GM18517 (cell line): ENCODE measurements around the gene CDH10.

ENCODE experiments used
- ATAC-seq: cut with Tn5 transposase; IDR thresholded peaks from one replicate; pipeline ENCODE4 v1.9.1; 2021; ENCODE audit warnings: mild to moderate bottlenecking, moderate library complexity; ENCODE audit not compliant: unreplicated experiment

The CDH10 gene

DNA sequence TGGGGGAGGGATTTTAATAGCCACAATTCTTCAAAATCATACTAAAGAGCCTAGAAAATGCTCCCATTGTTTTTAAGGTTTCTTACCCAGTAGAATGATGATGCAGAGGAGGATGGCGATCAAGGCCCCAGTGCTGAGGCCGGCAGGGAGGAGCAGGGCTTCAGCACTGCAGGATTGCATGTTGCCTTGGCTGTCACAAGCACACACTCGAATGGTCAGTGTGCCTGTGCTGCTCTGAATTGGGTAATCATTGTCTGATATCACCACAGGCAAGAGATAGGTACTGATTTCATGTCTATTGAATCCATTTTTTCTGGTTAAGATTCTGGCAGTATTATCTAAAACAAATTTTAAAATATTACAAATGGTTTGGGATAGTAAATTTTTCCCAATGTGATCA, 153.3 kb downstream of the CDH10 start:
- no peak for ATAC-seq

DNA sequence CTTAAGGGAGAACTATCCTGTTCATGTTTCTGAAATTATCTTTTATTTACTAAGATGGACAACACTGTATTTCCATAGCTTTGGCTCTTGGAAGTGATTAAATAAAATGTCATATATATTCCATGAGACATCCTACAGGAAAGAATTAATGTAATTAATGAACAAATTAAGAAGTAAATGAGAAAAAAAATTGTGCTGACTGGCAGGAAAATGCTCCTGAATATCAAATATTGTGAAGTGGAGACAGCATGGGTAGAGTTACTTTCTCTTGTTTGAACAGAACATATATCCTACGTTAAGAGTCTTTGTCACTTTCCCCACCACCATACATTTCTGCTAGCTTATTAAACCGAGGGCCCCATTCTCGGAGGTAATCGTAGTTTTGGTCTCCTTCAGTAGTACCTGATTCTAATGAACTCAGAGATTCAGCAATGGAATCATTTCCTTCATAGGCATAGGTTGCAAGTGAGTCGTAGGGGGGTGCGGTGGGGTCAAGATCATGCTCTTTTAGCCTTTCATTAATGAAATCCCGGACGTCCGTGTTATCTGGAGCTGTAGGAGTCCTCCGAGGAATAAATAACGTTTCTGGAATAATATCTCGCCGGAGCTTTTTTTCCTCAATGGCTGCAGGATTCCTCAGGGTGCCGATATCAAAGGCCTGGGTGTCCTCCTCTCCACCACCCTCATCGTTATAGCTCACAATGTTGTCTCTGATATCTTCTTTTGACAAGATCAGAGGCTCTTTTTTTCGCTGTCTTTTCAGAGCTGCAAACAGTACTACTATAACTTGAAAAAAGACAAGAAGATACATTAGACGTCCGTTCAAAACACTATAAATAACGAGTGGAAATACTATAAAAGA, 157.2 kb downstream of the CDH10 start:
- ATAC-seq = no peak

DNA sequence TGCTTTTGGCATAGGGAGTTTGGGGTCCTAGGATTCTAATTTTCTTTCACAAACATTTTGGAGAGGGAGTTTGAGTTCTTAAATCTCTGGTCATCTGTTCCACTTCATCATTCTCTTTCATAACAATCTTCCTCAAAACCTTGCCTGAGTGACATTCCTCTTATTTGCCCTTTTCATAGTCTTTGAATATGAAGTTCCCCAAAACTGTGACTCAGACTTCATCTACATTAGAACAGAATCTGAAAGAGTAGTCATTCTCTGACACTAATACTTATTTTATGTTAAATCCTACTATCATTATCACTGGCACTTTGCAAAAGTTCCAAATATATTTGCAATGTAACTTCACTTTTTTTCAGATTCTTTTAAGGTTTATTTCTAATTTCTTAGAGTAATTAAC, 163.8 kb downstream of the CDH10 start:
- ATAC-seq = no peak

DNA sequence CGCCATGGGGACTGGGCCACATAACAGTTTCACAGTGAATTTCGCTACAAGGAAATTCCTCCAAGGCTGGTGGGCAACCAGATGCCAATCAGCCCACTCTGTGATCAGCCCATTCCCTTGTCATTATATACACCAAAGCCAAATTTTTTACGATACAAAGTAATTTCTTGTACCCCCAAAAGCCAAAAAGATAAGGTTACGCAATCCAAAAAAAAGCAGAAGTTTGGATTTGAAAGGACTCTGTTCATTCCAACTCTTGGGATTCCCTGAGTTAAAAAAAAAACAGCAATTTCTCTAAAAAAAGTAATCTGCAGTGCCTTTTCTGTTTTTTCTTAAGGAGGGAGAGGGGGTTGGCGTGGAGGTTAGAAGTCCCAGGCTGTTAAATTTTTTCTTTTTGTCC, 166.8 kb downstream of the CDH10 start:
- no peak for ATAC-seq

DNA sequence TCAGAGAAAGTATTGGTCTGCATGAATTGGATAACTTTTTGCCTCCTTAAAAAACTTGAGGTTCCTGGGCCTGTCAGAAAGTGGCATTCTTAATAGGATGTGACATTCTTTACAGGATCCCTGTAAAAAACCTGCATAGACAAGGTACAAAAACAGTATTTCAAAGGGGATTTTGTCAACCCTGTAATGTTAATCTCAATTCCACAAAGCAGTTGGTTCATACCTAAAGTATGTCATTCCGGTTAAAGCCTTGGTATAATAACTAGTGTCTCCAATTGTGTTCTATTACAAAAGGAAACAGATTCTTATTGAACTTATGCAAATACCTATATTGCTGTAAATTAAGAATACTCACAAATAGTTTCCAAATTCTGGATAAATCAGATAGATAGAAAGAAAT, 169.7 kb downstream of the CDH10 start:
- no peak for ATAC-seq

DNA sequence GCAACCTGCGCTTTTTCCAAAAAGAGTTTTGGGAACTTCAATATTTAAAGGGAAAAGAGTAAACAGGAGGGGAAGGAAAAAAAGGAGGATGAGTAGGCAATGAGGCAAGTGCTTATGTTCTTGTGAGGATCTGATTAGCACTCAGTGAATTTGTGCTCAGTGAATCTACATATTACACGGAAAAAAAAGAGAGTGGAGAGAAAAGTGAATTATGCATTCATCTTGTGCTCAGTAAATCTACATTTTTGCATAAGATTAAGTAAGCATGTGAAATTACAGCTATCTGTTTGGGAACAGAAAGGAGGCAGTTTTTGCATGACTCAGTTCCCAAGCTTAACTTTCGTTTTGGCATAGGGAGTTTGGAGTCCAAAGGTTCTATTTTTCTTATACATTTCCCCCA, 170.1 kb downstream of the CDH10 start:
- no peak for ATAC-seq

DNA sequence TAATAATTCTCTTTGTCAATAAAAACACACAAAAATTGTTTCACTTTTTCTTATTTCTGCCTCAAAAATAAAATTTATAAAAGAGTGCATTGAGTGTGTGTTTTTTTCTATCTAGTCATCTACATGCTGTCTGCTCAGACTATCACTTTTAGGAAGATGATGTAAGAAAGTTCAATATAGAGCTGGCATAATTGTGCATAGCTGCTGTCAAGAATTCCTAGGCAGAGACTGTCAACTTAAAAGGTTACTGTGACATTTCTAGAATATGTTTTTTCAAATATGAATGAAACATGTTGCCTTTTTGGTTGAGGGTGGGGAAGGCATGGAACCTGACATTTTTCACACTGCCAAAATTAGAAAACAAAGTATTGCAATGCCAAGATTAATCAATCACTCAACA, 172.3 kb downstream of the CDH10 start:
- no peak for ATAC-seq

DNA sequence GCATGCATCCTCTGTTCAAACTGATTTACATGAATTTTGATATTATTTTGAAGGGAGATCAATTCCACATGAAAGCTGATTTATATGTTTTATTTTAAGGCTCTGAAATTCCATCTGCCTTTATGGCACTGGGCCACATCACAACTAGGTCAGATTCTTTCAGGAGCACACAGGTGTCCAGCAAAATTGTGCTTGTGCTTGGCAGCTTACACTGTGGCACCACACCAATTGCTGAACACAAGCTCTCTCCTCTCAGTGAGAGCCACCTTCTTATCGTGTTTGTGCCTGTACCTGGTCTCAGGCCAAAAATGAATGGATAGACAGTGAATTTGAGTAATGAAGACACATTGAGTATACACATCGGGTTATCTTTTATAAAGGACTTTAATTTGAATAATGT, 200.4 kb downstream of the CDH10 start:
- no peak for ATAC-seq

DNA sequence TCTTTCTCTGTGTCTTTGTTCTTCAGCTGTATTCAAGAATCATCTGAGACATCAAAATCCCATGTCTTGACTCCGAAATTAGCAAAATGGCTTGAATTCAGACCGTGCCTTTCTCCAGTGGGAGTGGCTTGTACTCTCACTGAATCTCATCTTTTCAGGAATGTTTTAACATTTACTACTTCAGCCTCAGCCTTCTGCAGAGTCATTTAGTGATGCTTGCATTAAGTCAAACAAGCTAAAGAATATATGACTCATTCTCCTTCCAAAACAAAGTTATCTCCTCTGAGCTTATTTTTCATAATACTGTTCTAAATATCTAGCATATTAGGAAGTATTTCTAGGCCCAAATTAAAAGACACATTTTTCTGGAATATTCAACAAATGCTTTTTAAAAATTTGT, 205.3 kb downstream of the CDH10 start:
- ATAC-seq = no peak
